Transverse colon (tissue), 4 donors: Measurements from ENCODE around the gene SCRN3. TPM values are rescaled to one million over a fixed set of nuclear protein-coding genes. Genes with fewer than 3 reads are reported as not detected.

ENCODE experiments used
- DNase-seq: peaks from one replicate; pipeline ENCODE4 v3.0.0-alpha.2; 2019
- H3K27ac ChIP-seq, 4 donors: fragments of 200-600 bp; sonication (generic); 2 replicates each; pipeline ENCODE4 v1.5.1; 2016 to 2018; ENCODE audit warnings: inconsistent platforms in 4 of 4
- H3K27me3 ChIP-seq: fragments of 200-600 bp; sonication (generic); 2 replicates; pipeline ENCODE4 v1.5.1; 2017; ENCODE audit warnings: inconsistent platforms
- H3K36me3 ChIP-seq, 4 donors: fragments of 200-600 bp; sonication (generic); 2 replicates each; pipeline ENCODE4 v1.5.1; 2017 to 2019; ENCODE audit warnings: inconsistent platforms in 4 of 4
- H3K4me1 ChIP-seq, 4 donors: fragments of 200-600 bp; sonication (generic); 2 replicates each; pipeline ENCODE4 v1.5.1; 2017 to 2020; ENCODE audit warnings: inconsistent platforms in 4 of 4
- H3K4me3 ChIP-seq, 4 donors: fragments of 200-600 bp; sonication (generic); 1 replicate in 1 of 4; 2 replicates in 3 of 4; pipeline versions ENCODE4 v1.5.1 to v1.6.1; 2017 to 2019; ENCODE audit warnings: inconsistent platforms in 4 of 4
- H3K9me3 ChIP-seq, 2 donors: fragments of 200-600 bp; sonication (generic); 2 replicates each; pipeline ENCODE4 v1.5.1; 2017 to 2019; ENCODE audit warnings: inconsistent platforms in 2 of 2
- CTCF ChIP-seq, 5 experiments: fragments of 200-600 bp in 3 of 5; fragments of 450-650 bp in 2 of 5; sonication (generic) in 3 of 5; IDR thresholded peaks; 1 replicate in 2 of 5; 2 replicates in 3 of 5; pipeline ENCODE4 v1.5.1; 2016 to 2017; ENCODE audit warnings: antibody characterized with exemption in 5 of 5, inconsistent platforms in 3 of 5, mild to moderate bottlenecking in 2 of 5, moderate library complexity in 1 of 5
- EP300 ChIP-seq: sonication (generic); formaldehyde crosslinking; IDR thresholded peaks from one replicate; pipeline ENCODE4 v1.6.1; 2017; ENCODE audit warnings: antibody characterized with exemption, low read depth
- POLR2A ChIP-seq: fragments of 450-650 bp; IDR thresholded peaks from one replicate; pipeline ENCODE4 v1.6.1; 2016; ENCODE audit warnings: antibody characterized with exemption, mild to moderate bottlenecking, moderate library complexity
- POLR2AphosphoS5 ChIP-seq, 3 donors: sonication (generic); formaldehyde crosslinking; IDR thresholded peaks; one replicate each; pipeline ENCODE4 v1.6.1; 2016; ENCODE audit warnings: antibody characterized with exemption in 3 of 3
- whole genome bisulfite sequencing, 2 donors: methylation state at CpG; one replicate each; pipeline ENCODE4 v1.1.5; 2018; ENCODE audit warnings: low coverage in 1 of 2; 5-methylcytosine and 5-hydroxymethylcytosine counted together
- in situ Hi-C, 4 donors: fragments of 200-750 bp; cut with MboI; loops; one replicate each; pipeline versions ENCODE4 v1.15.0 to v1.15.1; 2017; ENCODE audit warnings: low sequenced_read_pairs in 3 of 4, low pct_ligation_motif_present in 1 of 4, low pct_unique_long_range_greater_than_20kb in 1 of 4
- intact Hi-C: fragments of 100-400 bp; cut with DNase I; formaldehyde crosslinking; loops from one replicate; pipeline ENCODE4 v1.15.1; 2023; ENCODE audit warnings: low total_unique reads
- total RNA-seq, 4 donors: library from RNA; depleted of rRNA; stranded (reverse); fragments of >200 nt; gene quantifications; one replicate each; pipeline ENCODE4 v1.1.0, GENCODE V29; 2016

Gene SCRN3
- total RNA-seq, 4 donors from 2014 or later, result 24.5 to 32.7 (median 30.2) TPM

GRCh38 chr2:174428214-174428613 is 32.7 kb downstream of the SCRN3 start:
- no peaks in the 10 kb centered on the region for H3K4me1 ChIP-seq
- TF ChIP-seq CTCF (IDR thresholded peaks at IDR 0.05) (no peak), POLR2A (no peak), EP300 (no peak), POLR2AphosphoS5 (IDR thresholded peaks at IDR 0.05) (no peak)
- no peaks in the 10 kb centered on the region for H3K27me3 ChIP-seq
- H3K27ac ChIP-seq, result no peak overlapping the region
- no peak overlapping the region for H3K4me3 ChIP-seq
- no peak for DNase-seq
- no peaks in the 10 kb centered on the region for H3K9me3 ChIP-seq
- 79 to 97% methylated on average over 1 of the region's 1 CpG for WGBS, 2 donors
- in situ Hi-C loops, result no loop called here
- peaks cover 0 to 6% (median 0%) of the 10 kb centered on the region in 4 donors for H3K36me3 ChIP-seq
- intact Hi-C loops, result no loop called here

GRCh38 chr2:174430066-174430465 is 34.5 kb downstream of the SCRN3 start:
- 90 to 96% methylated on average over 2 of the region's 2 CpGs for WGBS, 2 donors
- Histone ChIP-seq H3K4me1 (no peaks in the 10 kb centered on the region), H3K4me3 (no peak overlapping the region), H3K27ac (no peak overlapping the region), H3K9me3 (no peaks in the 10 kb centered on the region), H3K36me3 (peaks cover 0 to 9% (median 0%) of the 10 kb centered on the region in 4 donors), H3K27me3 (no peaks in the 10 kb centered on the region)
- intact Hi-C loops, result no loop called here
- TF ChIP-seq POLR2AphosphoS5 (IDR thresholded peaks at IDR 0.05) (no peak), CTCF (IDR thresholded peaks at IDR 0.05) (no peak), EP300 (no peak), POLR2A (no peak)
- no peak for DNase-seq
- in situ Hi-C loops, result no loop called here

GRCh38 chr2:174431902-174432301 is 36.4 kb downstream of the SCRN3 start:
- H3K4me1 ChIP-seq, result no peaks in the 10 kb centered on the region
- no peak for DNase-seq
- WGBS, 2 donors, result 95 to 100% methylated on average over 1 of the region's 1 CpG
- no peak overlapping the region for H3K4me3 ChIP-seq
- in situ Hi-C loops, result no loop called here
- intact Hi-C loops, result no loop called here
- H3K36me3 ChIP-seq, result peaks cover 0 to 4% (median 0%) of the 10 kb centered on the region in 4 donors
- no peaks in the 10 kb centered on the region for H3K9me3 ChIP-seq
- TF ChIP-seq CTCF (IDR thresholded peaks at IDR 0.05) (no peak), POLR2A (no peak), POLR2AphosphoS5 (IDR thresholded peaks at IDR 0.05) (no peak), EP300 (no peak)
- no peak overlapping the region for H3K27ac ChIP-seq
- H3K27me3 ChIP-seq, result no peaks in the 10 kb centered on the region

GRCh38 chr2:174436351-174436750 is 40.8 kb downstream of the SCRN3 start:
- no peak for TF ChIP-seq EP300
- TF ChIP-seq POLR2AphosphoS5 (IDR thresholded peaks at IDR 0.05), result no peak
- no peak for TF ChIP-seq POLR2A
- no peak for TF ChIP-seq CTCF (IDR thresholded peaks at IDR 0.05)
- Histone ChIP-seq H3K36me3 (peaks cover 0 to 4% (median 0%) of the 10 kb centered on the region in 4 donors), H3K27me3 (no peaks in the 10 kb centered on the region), H3K27ac (no peak overlapping the region), H3K4me3 (no peak overlapping the region), H3K4me1 (no peaks in the 10 kb centered on the region), H3K9me3 (no peaks in the 10 kb centered on the region)
- no peak for DNase-seq
- in situ Hi-C loops, result no loop called here
- intact Hi-C loops, result no loop called here
